Inflammatory macrophage treated with lipopolysaccharide for 4 hours (primary cell): ENCODE measurements around the gene XYLT1.

ENCODE experiments used
- DNase-seq: peaks from one replicate; pipeline ENCODE4 v3.0.0-alpha.2; 2020

Gene XYLT1

DNA sequence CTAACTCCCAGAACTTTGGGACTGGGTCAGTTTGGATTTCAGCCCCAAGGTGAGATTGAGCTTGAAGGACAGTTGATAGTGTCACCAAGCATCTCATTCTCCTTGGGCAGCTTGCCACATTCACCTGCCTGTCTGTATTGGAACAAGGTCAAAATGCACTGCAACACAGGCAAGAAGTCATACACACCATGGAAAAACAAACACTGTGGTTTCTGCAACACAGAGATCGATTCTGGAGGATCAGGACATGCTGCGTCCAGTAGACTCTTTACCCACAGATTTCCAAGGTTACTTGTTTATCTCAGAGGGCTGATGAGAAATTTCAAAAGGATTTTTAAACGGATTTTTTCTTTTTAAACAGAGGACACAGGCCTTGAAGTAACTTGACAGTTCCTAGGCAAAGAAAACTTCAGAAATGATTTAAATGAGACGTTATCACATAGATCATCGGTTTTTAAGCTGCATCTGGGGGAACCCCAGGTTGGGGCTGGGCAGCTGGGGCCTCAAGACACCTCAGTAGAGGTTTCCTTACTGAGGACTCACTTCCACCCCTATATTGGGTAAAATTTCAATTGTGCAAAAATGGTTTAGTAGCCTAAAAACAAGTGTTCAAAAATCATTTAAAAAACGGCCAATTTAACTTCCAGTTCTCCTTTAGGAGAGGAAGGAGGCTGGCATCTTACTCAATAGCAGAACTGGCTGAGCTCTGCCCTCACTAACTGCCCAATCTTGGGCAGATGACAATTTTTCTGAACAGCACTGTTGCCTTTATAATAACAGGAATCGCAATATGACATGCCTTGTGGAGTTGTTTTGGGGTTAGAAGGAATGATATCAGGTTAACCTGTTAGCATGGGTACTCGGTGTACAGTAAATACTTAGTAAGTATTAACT is 299.3 kb downstream of the XYLT1 start:
- DNase-seq: peak; percentile 90

DNA sequence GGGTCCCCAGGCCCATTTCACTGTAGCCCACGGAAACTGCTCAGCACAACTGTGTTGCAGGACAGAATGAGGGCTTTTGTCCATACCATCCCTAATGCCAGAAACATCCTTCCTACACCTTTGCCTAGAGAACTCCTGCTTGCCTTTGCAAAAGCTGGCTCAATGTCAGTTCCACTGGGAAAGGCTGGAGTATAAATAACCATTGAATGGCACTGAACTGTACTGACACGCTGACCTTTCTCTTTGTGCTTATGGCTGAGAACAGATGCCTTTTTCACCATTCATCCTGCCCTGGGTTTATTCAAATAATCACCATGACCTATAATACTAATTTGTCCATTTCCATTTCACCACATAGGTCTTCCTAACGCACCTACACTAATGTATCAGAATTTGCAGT is 300.3 kb downstream of the XYLT1 start:
- no peak for DNase-seq

- peak; percentile 46 for DNase-seq
Observed at GRCh38 chr16:17168181-17168580, 302.6 kb downstream of the XYLT1 start.

DNA sequence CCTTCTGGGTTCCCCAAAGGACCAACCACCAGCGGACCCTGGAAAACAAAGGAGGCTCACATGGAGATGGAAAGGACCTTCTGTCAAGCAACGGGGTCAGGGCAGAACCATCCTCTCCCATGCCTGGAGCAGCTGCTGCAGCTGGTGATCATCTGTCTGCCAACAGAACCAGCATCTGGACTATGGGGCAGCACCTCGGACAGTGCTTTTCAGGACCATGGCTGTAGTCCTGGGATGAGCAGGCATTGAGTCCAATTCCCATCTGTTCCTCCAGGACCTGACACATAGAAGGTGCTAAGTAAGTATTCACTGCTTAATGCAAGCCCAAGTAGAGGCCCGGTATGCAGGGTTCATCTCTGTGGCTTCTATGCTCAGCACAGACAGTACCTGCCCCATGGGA is 304.7 kb downstream of the XYLT1 start:
- no peak for DNase-seq

DNA sequence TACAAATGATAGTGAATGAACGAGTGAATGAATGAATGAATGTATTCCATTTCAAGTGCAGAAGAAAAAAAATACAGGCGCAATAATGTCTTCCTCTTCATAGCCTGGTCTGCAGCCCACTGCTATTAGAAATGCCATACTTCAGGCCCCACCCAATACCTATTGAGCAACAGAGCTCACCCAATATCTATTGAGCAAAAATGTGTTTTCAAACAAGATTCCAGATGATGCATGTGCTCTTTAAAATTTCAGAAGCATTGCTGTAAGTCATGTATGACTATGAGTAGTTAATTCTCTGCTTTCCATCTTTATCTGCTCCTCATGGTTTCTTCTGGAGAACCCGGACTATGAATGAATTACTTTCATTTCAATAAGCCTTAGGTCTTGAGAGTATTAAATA is 308.2 kb downstream of the XYLT1 start:
- DNase-seq: peak; percentile 96

- DNase-seq: no peak
Observed at GRCh38 chr16:17160920-17161431, 309.8 kb downstream of the XYLT1 start.

DNA sequence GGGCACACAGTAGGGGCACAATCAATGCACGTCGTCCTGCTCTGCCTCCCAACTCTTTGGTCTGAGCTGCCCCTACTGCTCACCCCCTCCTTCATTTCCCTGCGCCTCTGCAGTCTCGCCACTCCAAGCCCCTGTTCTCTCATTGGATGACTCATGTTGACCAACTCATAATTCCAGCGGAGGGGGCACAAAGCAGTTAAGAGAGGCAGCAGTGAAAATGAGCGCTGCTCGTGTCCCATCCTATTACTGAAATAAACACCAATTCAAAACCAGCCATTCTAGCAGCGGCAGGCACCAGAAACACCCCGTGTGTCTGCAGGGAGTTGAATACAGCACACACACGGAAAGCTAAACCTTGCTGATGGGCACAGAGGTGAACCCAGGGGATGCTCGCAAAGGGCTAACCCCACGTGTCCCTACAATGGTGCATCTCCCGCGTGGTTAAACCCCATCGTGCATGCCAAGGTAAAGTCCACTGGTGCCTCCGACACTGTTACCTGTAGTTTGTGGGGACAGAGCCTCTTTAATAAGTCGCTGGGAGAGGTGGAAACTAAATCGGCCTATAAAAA is 310.4 kb downstream of the XYLT1 start:
- DNase-seq: no peak

DNA sequence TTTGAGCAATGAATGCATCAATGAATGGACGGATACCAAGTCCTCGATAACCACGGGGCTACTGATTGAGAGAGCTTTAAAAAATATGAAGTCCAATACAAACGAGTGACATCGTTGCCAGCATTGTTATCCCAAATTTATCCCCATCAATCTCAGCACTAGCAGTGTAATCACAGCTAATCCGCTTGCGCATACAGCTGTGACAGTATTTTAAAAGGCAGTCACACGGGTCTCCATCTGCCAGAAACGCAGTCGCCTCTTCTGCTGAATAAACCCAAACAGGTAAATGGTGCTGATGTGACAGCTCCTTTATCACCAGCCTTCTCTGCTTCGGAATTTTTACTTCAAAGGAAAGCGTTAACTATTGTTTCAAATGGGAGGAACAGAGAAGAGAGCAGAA is 311.1 kb downstream of the XYLT1 start:
- no peak for DNase-seq

DNA sequence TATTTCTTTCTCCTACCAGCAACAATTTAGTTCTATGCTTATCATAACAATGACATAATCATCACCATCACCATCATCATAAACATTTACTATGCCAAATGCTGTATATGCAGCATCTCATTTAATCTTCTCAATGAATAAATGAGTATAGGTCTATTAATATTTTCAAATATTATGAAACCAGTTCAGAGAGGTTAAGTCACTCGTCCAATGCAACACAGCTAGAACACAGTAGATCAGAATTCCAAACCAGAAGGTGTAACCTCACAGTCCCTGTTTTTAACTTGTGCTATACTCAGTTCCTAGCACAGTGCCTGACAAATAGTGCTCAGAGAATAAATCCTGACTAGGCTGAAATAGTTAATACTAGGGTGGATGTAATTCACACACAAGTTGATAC is 314.8 kb downstream of the XYLT1 start:
- DNase-seq: no peak

- DNase-seq: peak; percentile 63
Observed at GRCh38 chr16:17155485-17155884, 315.3 kb downstream of the XYLT1 start.

GRCh38 chr16:17154981-17155380 is 315.8 kb downstream of the XYLT1 start:
- peak; percentile 86 for DNase-seq

DNA sequence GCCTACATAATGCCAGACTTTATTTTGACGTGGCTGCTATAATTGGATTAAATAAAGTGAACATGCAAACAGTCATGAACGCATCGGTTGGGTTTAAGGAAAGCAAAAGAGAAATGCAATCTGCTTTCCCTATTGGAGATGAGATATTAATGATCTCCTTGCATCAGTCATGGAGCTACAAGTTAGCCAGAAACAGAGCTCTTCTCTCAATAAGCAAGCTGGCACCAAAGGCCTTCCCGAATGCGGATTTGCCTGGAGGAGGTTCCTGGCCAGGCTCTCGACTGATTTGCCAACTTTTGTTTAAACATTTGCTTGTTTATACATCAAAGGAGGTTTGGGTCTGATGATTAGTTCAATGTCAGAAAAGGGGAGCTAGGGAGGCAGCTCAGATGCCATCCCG is 318.4 kb downstream of the XYLT1 start:
- no peak for DNase-seq

GRCh38 chr16:17151335-17151734 is 319.4 kb downstream of the XYLT1 start:
- DNase-seq: no peak

DNA sequence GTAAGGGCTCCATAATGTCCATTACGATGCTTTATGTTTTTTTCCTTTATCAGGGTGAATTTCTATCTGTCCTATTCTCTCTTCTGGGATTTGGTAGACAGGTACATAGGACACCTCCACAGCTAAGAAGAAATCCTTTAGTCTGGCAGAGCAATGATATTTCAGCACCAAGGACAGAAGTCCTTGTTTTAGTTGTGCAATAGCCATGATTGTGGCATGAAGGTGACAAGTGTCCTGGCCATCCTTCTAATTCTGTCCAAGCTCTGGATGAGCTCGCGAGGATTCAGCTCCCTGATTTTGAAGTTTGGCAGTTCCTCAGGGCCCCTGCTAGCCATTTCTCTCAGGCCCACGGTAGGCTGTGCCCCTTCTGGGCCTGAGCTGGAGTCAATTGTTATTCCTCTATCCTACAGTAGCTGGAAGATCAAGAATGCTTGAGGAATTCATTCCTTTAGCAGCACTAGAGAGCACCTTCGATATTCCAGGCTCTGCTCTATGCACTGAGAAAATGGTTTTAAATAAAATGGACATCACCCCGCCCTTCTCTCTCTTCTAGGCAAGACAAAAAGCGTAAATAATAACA is 320.8 kb downstream of the XYLT1 start:
- no peak for DNase-seq

DNA sequence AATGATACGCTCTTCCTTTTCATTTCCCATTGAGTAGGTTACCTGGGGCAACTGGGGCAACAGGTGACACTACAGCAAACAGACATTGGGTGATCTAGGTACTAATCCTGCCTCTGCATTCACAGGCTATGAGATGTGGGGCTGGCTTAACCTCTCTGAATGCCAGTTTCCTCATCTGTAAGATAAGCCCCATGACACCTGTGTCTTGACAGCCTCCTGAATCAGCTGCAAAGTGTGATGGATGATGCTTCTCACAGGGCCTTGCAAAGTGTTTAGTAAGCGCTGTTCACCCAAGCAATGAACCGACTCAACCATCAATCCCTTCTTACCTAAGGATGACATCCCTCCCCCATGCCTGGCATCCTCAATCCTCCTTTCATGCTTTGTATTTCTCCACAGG is 322.8 kb downstream of the XYLT1 start:
- DNase-seq: no peak

- DNase-seq: no peak
Observed at GRCh38 chr16:17145029-17145428, 325.7 kb downstream of the XYLT1 start.

DNA sequence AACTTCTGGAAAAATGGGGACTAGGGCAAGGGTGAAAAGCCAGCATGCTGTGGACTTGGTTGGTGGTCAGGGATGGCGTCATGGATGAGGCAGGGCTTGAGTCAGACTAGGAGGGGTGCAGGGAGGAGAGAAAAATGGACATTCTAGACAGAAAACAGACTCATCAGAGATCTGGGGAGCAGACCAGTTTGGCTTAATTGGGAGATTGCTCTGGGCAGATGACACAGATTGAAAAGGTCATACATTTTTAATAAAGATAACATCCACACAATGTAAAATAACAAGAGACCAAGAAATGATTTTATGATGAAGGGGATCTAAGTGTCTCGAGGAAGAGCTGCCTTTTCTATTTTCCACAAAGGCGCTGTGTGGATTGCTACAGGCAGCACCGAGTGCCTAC is 326.3 kb downstream of the XYLT1 start:
- DNase-seq: no peak

DNA sequence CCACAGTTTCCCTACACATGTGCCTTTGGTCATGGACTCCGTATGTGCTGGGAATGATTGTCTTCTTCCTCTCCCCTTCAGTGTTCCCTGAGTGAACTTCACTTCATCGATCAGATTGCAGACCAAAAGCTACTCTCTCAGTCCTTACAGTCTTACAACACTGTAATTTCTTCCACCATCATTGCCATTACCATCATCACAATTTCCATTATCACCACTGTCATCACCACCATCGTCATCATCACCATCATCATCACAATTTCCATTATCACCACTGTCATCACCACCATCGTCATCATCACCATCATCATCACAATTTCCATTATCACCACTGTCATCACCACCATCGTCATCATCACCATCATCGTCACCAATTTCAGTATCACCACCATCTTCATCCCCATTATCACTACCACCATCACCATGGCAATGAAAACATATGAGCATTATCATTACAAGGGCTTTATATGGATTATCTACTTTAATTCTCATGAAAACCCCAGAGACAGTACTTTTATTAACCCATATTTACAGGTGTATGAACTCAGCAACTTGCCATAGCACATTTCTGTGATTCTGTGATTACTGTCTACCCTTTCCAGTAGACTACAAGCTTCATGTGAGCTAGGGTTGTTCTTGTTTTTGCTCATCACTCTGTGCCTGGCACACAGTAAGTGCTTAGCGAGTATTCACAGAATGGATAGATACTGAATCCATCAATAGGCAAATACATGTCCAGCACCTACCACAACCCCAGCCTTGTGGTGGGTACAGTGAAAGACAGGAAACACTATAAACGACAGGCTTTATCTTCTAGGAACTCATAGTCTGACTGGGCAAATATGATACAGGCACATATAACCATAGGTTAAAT is 327.0 kb downstream of the XYLT1 start:
- no peak for DNase-seq

DNA sequence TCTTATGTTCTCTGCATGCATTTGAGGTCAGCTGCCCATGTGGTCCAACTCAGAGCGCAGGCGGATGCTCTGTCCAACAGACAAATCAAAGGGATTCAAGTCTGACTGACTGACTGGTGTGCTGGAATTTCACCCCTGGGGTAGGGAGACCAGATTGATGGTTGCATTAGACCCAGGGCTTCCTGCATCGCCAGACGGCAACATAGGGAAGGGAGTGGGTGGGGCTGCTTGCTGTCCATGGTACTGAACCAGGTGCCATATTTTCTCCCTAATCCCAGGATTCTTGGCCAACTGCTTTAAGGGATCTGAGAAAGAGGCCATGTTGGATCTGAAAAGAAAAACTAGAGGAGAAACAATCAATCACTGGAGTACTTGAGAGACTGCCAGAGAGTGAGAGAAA is 332.0 kb downstream of the XYLT1 start:
- DNase-seq: no peak

DNA sequence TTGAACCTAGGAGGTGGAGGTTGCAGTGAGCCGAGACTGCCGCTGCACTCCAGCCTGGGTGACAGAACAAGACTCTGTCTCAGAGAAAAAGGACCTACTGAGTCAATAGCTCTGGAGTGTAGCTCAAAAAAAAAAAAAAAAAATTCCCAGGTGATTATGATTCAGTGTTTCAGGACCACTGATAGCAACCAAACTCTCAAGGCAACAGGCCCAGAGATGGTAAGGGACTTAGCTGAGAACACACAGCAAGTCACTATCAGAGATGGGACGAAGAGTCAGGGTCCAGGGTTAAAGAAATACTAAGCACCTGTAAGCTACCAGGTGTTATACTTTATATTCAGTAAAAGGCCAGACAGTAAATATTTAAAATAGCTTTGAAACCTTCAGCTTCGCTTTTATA is 335.3 kb downstream of the XYLT1 start:
- no peak for DNase-seq

DNA sequence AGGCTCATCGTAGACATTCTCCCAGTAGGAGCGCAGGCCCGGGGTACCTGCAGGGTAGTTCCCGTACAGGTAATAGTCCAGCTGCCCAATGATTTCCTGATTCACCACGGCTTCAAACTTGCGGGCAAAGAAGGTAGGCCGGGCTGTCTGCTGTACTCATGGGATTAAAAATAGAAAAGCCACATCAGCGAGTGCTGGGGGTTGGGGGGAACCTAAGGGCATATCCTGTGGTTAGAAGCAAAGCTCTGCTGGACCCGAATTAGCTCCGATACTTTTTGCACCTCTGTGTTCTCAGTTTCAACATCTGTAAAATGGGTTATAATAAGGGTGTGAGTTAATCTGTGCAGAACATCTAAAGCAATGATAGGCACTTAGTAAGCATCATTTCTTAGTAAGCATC is 336.2 kb downstream of the XYLT1 start:
- no peak for DNase-seq

DNA sequence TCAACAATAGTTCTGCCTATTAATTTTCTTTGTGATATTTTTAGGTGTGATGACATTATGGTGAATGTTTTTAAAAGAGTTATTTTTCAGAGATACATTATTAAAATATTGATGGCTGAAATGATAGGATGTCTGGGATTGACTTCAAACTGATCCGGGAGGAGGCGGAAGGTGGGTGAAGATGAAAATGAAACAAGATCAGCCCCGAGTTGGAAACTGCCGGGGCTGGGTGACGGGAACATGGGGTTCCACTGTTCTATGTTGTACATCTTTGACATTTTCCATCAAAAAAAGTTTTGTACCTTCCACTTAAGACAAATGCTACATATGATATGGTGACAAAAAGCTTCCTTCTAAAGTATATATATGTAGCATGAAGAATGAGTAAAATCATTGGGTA is 336.9 kb downstream of the XYLT1 start:
- no peak for DNase-seq

- no peak for DNase-seq
Observed at GRCh38 chr16:17131351-17131750, 339.4 kb downstream of the XYLT1 start.
